ENCODE measurements around the gene HIVEP2. TPM values are rescaled to one million over a fixed set of nuclear protein-coding genes. Genes with fewer than 3 reads are reported as not detected.
"Not testable (repeated sequence)": the region's sequence is repeated elsewhere in the genome, so short reads cannot be mapped to it uniquely, and the experiment has no call there.

HIVEP2 gene
- total and polyA plus RNA-seq, 2 donors (not counting 1 experiment from before 2014, with no cell fraction given) = 5.8 to 31.9 TPM

DNA sequence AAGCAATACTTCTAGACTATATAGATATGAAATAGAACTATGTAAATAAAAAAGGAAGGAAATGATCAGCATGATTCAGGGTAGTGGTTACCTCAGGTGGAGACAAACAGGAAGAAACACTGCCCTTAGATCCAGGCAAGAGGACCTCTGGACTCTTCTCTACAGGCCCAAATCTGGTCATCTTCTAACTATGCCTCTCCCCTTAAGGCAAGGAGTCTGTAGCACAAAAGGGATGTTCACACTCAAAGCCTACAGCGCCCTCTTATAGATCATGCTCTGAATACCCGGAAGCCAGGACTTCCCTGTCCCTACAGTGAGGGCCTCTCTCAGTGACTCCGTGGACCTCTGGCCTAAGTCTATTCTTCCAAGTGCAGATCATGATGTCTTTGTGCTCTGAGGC, 30.4 kb upstream of the HIVEP2 start:
- peak; percentile 36 for ATAC-seq (ENCODE audit: low read depth)
- Histone ChIP-seq H3K4me3 (ENCODE audit: control extremely low read depth in 1 of 5, extremely low read depth in 1 of 5, insufficient read depth in 1 of 5, low read depth in 2 of 5, low read length in 4 of 5) (no peak overlapping the region), H3K4me1 (ENCODE audit: control insufficient read depth in 2 of 2, insufficient read depth in 2 of 2, low read length in 2 of 2) (peaks cover 5 to 6% of the 10 kb centered on the region in 2 donors), H3K36me3 (replicated peaks in 1 of 2; ENCODE audit: control extremely low read depth in 1 of 2, control insufficient read depth in 1 of 2, extremely low read depth in 1 of 2, insufficient read depth in 2 of 2, low read length in 1 of 2) (no peaks in the 10 kb centered on the region), H3K27ac (ENCODE audit: low read length in 2 of 2) (no peak overlapping the region), H4K20me1 (ENCODE audit: control insufficient read depth, insufficient read depth, low read length, poor library complexity, severe bottlenecking) (no peaks in the 10 kb centered on the region), H3K27me3 (replicated peaks in 1 of 4; ENCODE audit: control extremely low read depth in 1 of 4, control insufficient read depth in 3 of 4, insufficient read depth in 4 of 4, low read length in 3 of 4) (no peaks in the 10 kb centered on the region), H2AFZ (ENCODE audit: insufficient read depth, low read depth, low read length, poor library complexity, severe bottlenecking) (peak overlapping the region; percentile 2), H3K4me2 (replicated peaks; ENCODE audit: low read depth, low read length, poor library complexity, severe bottlenecking) (no peak overlapping the region), H3K9ac (ENCODE audit: low read length) (no peak overlapping the region), H3K9me3 (ENCODE audit: control extremely low read depth in 1 of 3, control insufficient read depth in 2 of 3, insufficient read depth in 1 of 3, low read length in 2 of 3) (no peaks in the 10 kb centered on the region), H3K79me2 (ENCODE audit: control insufficient read depth, insufficient read depth, low read length) (no peaks in the 10 kb centered on the region)
- H3K4me3 Mint-ChIP-seq = no peak overlapping the region
- intact Hi-C loops (cut with micrococcal nuclease) = no loop called here
- no peaks in the 10 kb centered on the region for H3K27me3 Mint-ChIP-seq
- TF ChIP-seq, protein P1, sequence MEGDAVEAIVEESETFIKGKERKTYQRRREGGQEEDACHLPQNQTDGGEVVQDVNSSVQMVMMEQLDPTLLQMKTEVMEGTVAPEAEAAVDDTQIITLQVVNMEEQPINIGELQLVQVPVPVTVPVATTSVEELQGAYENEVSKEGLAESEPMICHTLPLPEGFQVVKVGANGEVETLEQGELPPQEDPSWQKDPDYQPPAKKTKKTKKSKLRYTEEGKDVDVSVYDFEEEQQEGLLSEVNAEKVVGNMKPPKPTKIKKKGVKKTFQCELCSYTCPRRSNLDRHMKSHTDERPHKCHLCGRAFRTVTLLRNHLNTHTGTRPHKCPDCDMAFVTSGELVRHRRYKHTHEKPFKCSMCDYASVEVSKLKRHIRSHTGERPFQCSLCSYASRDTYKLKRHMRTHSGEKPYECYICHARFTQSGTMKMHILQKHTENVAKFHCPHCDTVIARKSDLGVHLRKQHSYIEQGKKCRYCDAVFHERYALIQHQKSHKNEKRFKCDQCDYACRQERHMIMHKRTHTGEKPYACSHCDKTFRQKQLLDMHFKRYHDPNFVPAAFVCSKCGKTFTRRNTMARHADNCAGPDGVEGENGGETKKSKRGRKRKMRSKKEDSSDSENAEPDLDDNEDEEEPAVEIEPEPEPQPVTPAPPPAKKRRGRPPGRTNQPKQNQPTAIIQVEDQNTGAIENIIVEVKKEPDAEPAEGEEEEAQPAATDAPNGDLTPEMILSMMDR (IDR thresholded peaks at IDR 0.05) = no peak
- no peak for TF ChIP-seq EZH2 (IDR thresholded peaks at IDR 0.05; ENCODE audit: borderline replicate concordance, insufficient read depth, low read depth, low read length, poor library complexity, severe bottlenecking)
- 89% methylated on average over 3 of the region's 3 CpGs for WGBS (ENCODE audit: insufficient coverage)
- DNase-seq = peak; percentile 16
- POLR2A ChIA-PET = no interaction called here
- H3K27ac Mint-ChIP-seq = no peak overlapping the region
- CTCF ChIA-PET = interaction anchor here (1.2 kb wide), 1 partner anchor 51 kb away, joined by 5 read pairs; no protein-coding TSS in a partner anchor
- H3K4me1 Mint-ChIP-seq = peaks cover 8% of the 10 kb centered on the region
- peaks cover 5% of the 10 kb centered on the region for H3K9me3 Mint-ChIP-seq (ENCODE audit: insufficient read depth)

DNA sequence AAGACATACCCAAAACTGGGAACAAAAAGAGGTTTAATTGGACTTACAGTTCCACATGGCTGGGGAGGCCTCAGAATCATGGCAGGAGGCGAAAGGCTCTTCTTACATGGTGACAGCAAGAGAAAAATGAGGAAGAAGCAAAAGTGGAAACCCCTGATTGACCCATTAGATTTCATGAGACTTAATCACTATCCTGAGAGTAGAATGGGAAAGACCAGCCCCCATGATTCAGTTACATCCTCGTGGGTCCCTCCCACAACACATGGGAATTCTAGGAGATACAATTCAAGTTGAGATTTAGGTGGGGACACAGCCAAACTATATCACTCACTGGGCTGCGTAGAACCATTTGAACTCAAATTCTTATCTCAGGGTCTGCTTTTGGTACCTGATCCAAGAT, 26.0 kb upstream of the HIVEP2 start:
- H3K27ac Mint-ChIP-seq; H3K79me2 ChIP-seq (ENCODE audit: control insufficient read depth, insufficient read depth, low read length); H3K9ac ChIP-seq (ENCODE audit: low read length); H2AFZ ChIP-seq (ENCODE audit: insufficient read depth, low read depth, low read length, poor library complexity, severe bottlenecking); DNase-seq; H3K9me3 Mint-ChIP-seq (ENCODE audit: insufficient read depth); intact Hi-C loops (cut with micrococcal nuclease); H3K27ac ChIP-seq (ENCODE audit: low read length in 2 of 2); H3K36me3 ChIP-seq (replicated peaks in 1 of 2; ENCODE audit: control extremely low read depth in 1 of 2, control insufficient read depth in 1 of 2, extremely low read depth in 1 of 2, insufficient read depth in 2 of 2, low read length in 1 of 2); H3K27me3 Mint-ChIP-seq; ATAC-seq (ENCODE audit: low read depth); H3K4me1 Mint-ChIP-seq; H3K4me2 ChIP-seq (replicated peaks; ENCODE audit: low read depth, low read length, poor library complexity, severe bottlenecking); H3K9me3 ChIP-seq (ENCODE audit: control extremely low read depth in 1 of 3, control insufficient read depth in 2 of 3, insufficient read depth in 1 of 3, low read length in 2 of 3); H3K27me3 ChIP-seq (replicated peaks in 1 of 4; ENCODE audit: control extremely low read depth in 1 of 4, control insufficient read depth in 3 of 4, insufficient read depth in 4 of 4, low read length in 3 of 4); H3K4me1 ChIP-seq (ENCODE audit: control insufficient read depth in 2 of 2, insufficient read depth in 2 of 2, low read length in 2 of 2); H3K4me3 Mint-ChIP-seq; H4K20me1 ChIP-seq (ENCODE audit: control insufficient read depth, insufficient read depth, low read length, poor library complexity, severe bottlenecking); H3K4me3 ChIP-seq (ENCODE audit: control extremely low read depth in 1 of 5, extremely low read depth in 1 of 5, insufficient read depth in 1 of 5, low read depth in 2 of 5, low read length in 4 of 5); CTCF ChIA-PET: not testable (repeated sequence)
- 100% methylated on average over 1 of the region's 3 CpGs for WGBS (ENCODE audit: insufficient coverage)
- POLR2A ChIA-PET = interaction anchor here (0.6 kb wide), 1 partner anchor 48 kb away, joined by 4 read pairs; no protein-coding TSS in a partner anchor
